ENCODE measurements around the gene RGMA. TPM values are rescaled to one million over a fixed set of nuclear protein-coding genes. Genes with fewer than 3 reads are reported as not detected.
A peak's percentile ranks its signal among the peaks of the same experiment; 100 is the strongest.
"Not testable (repeated sequence)": the region's sequence is repeated elsewhere in the genome, so short reads cannot be mapped to it uniquely, and the experiment has no call there.

Gene RGMA
- total RNA-seq, 4 donors from 2014 or later: 3.6 to 57.1 (median 25.1) TPM

DNA sequence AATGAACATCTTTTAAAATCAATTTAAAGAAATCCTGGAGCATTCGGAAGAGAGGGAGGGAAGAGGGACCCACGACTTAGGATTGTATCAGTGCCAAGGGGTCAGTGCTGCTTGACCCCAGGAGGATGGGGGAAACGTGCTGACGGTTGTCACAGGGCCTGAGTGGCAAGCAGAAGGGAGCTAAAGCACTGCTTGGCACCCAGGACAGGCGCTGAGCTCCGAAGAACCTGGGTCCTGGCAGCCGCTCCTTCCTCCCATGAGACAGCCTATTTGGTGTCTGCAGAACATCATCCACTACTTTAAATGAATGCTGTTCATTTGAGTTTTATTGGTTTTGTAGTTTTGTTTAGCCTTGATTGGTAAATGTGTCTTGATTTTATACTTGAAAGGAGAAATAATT lies 54.5 kb downstream of the RGMA start:
- peak; percentile 9 to 10 for DNase-seq
- H3K36me3 ChIP-seq: no peaks in the 10 kb centered on the region
- peaks cover 0 to 4% of the 10 kb centered on the region in 2 donors for H3K4me1 ChIP-seq
- intact Hi-C loops (cut with DNase I; ENCODE audit: low total_unique reads): loop anchor here (5.0 kb wide), 2 partner anchors 943 to 1088 kb away; no protein-coding TSS in a partner anchor
- H3K27me3 ChIP-seq: no peaks in the 10 kb centered on the region
- no peak overlapping the region for H3K27ac ChIP-seq
- no peaks in the 10 kb centered on the region for H3K9me3 ChIP-seq
- TF ChIP-seq, protein P1, sequence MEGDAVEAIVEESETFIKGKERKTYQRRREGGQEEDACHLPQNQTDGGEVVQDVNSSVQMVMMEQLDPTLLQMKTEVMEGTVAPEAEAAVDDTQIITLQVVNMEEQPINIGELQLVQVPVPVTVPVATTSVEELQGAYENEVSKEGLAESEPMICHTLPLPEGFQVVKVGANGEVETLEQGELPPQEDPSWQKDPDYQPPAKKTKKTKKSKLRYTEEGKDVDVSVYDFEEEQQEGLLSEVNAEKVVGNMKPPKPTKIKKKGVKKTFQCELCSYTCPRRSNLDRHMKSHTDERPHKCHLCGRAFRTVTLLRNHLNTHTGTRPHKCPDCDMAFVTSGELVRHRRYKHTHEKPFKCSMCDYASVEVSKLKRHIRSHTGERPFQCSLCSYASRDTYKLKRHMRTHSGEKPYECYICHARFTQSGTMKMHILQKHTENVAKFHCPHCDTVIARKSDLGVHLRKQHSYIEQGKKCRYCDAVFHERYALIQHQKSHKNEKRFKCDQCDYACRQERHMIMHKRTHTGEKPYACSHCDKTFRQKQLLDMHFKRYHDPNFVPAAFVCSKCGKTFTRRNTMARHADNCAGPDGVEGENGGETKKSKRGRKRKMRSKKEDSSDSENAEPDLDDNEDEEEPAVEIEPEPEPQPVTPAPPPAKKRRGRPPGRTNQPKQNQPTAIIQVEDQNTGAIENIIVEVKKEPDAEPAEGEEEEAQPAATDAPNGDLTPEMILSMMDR (IDR thresholded peaks at IDR 0.05): no peak
- TF ChIP-seq POLR2A (IDR thresholded peaks at IDR 0.05): no peak
- H3K4me3 ChIP-seq: no peak overlapping the region

DNA sequence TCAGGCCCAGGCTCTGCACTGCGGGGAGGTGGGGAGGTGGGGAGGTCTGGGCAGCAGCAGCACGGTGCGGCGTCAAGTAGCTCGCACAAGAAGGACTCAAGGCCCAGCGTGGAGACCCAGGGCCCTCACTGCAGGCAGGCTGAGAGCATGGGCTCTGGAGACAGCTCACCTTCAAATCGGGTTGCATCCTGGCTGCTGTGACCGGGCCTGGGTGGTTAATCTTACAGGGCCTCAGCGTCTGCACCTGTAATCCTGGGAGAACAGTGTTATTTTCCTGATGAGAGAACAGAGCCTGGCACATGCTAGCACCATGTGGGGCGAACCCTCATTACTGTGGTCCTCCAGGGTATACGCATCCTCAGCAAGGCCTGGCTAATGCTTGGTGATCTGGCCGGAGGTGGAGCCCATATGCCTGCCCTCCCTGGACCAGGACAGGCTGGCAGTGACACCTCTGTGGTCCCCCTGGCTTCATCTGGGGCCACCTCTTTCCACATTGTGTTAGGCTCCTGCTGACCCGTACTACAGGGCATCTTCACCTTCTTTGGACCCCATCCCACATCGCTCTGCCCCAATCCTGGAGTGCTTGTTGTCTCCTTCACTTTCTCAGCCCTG lies 55.5 kb downstream of the RGMA start:
- no peak for TF ChIP-seq POLR2A (IDR thresholded peaks at IDR 0.05)
- TF ChIP-seq, protein P1 (IDR thresholded peaks at IDR 0.05): no peak
- DNase-seq: peak; percentile 10 to 13
- Histone ChIP-seq H3K36me3 (no peaks in the 10 kb centered on the region), H3K27ac (no peak overlapping the region), H3K9me3 (no peaks in the 10 kb centered on the region), H3K27me3 (no peaks in the 10 kb centered on the region), H3K4me3 (no peak overlapping the region), H3K4me1 (peaks cover 0 to 4% of the 10 kb centered on the region in 2 donors)
- intact Hi-C loops (cut with DNase I; ENCODE audit: low total_unique reads): loop anchor here (5.0 kb wide), 2 partner anchors 944 to 1089 kb away; no protein-coding TSS in a partner anchor

DNA sequence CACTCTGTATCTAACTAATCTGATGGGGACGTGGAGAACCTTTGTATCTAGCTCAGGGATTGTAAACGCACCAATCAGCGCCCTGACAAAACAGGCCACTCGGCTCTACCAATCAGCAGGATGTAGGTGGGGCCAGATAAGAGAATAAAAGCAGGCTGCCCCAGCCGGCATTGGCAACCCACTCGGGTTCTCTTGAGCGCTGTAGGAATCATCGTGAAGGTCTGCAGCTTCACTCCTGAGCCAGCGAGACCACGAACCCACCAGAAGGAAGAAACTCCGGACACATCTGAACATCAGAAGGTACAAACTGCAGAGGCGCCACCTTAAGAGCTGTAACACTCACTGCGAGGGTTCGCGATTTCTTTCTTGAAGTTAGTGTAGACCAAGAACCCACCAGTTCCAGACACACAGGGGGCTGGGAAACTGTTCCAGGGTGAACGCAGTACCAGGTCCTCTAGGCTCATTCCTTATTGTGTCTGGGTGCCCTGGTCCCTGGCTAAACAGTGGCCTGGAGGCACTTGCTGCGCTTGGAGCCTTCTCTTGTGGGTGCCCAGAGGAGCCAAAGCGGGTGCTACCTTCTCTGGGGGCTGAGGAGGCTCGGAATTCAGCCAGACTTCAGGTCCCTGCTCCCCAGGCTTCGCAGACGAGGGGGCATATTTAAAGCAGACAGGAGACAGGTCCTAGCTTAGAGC lies 56.4 kb downstream of the RGMA start:
- H3K27me3 ChIP-seq, H3K4me3 ChIP-seq, H3K27ac ChIP-seq, H3K9me3 ChIP-seq, H3K36me3 ChIP-seq, H3K4me1 ChIP-seq: not testable (repeated sequence)
- intact Hi-C loops (cut with DNase I; ENCODE audit: low total_unique reads): loop anchor here (5.0 kb wide), 2 partner anchors 945 to 1090 kb away; no protein-coding TSS in a partner anchor
- peak; percentile 8 to 11 for DNase-seq

DNA sequence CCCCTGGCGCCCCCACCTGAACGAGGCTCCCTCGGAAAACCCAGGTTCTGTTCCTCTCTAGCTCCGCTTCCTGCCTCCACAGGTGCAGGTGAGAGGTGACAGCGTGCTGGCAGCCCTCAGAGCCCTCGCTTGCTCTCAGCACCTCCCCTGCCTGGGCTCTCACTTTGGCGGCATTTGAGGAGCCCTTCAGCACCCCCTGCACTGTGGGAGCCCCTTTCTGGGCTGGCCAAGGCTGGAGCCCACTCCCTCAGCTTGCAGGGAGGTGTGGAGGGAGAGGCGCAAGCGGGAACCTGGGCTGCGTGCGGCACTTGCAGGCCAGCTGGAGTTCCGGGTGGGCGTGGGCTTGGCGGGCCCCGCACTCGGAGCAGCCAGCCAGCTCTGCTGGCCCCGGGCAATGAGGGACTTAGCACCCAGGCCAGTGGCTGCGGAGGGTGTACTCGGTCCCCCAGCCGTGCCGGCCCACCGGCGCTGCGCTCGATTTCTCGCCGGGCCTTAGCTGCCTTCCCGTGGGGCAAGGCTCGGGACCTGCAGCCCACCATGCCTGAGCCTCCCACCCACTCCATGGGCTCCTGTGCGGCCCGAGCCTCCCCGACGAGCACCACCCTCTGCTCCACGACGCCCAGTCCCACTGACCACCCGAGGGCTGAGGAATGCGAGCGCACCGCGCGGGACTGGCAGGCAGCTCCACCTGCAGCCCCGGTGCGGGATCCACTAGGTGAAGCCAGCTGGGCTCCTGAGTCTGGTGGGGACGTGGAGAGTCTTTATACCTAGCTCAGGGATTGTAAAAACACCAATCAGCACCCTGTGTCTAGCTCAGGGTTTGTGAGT lies 57.2 kb downstream of the RGMA start:
- not testable (repeated sequence) for H3K9me3 ChIP-seq, H3K4me1 ChIP-seq, H3K27me3 ChIP-seq, H3K4me3 ChIP-seq, H3K27ac ChIP-seq, H3K36me3 ChIP-seq
- intact Hi-C loops (cut with DNase I; ENCODE audit: low total_unique reads): loop anchor here (5.0 kb wide), 2 partner anchors 946 to 1091 kb away; no protein-coding TSS in a partner anchor
- DNase-seq: peak in 1 of 2 donors; percentile 13

DNA sequence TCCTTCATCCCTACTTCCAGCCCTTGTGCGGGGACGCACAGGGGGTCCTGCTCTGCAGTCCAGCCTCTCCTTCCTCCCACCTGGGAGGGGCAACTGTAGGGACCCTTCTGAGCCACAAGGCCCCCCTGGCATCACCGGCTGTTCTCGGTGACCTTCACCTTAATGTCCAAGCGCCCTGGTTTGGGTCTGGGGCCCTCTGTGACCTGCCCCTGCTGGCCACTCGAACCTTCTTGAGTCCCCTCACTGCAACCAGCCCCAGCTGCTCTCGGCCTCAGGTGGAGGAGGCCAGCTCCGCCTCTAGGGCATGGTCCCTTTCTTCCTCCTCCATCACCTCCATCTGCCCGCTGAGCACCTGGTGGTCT lies 57.9 kb downstream of the RGMA start:
- Histone ChIP-seq H3K4me1 (peaks cover 0 to 4% of the 10 kb centered on the region in 2 donors), H3K9me3 (no peaks in the 10 kb centered on the region), H3K36me3 (no peaks in the 10 kb centered on the region), H3K27me3 (no peaks in the 10 kb centered on the region), H3K27ac (no peak overlapping the region), H3K4me3 (no peak overlapping the region)
- no peak for TF ChIP-seq POLR2A (IDR thresholded peaks at IDR 0.05)
- TF ChIP-seq, protein P1 (IDR thresholded peaks at IDR 0.05): no peak
- intact Hi-C loops (cut with DNase I; ENCODE audit: low total_unique reads): loop anchor here (5.0 kb wide), 2 partner anchors 946 to 1091 kb away; no protein-coding TSS in a partner anchor
- DNase-seq: peak in 1 of 2 donors; percentile 27
